Hepatocyte (in vitro differentiated cells): ENCODE data around the gene SPON1. TPM values are rescaled to one million over a fixed set of nuclear protein-coding genes. Genes with fewer than 3 reads are reported as not detected.

ENCODE experiments used
- DNase-seq: peaks from one replicate; pipeline ENCODE4 v3.0.0-alpha.2; 2016; ENCODE audit warnings: low spot score
- H2AFZ ChIP-seq: fragments of 200-600 bp; sonication (generic); 2 replicates; pipeline ENCODE4 v1.6.0; 2016; ENCODE audit warnings: antibody characterized with exemption, mild to moderate bottlenecking
- H3K27ac ChIP-seq: fragments of 200-600 bp; sonication (generic); 2 replicates; pipeline ENCODE4 v1.5.1; 2016; ENCODE audit warnings: mild to moderate bottlenecking
- H3K27me3 ChIP-seq: fragments of 200-600 bp; sonication (generic); 2 replicates; pipeline ENCODE4 v1.6.1; 2016
- H3K36me3 ChIP-seq: fragments of 200-600 bp; sonication (generic); replicated peaks from 2 replicates; pipeline ENCODE4 v1.5.1; 2016; ENCODE audit warnings: low read depth; ENCODE audit not compliant: insufficient read depth
- H3K4me1 ChIP-seq: fragments of 200-600 bp; sonication (generic); 2 replicates; pipeline ENCODE4 v1.5.1; 2016; ENCODE audit warnings: mild to moderate bottlenecking, moderate library complexity; ENCODE audit not compliant: insufficient read depth
- H3K4me2 ChIP-seq: fragments of 200-600 bp; sonication (generic); 2 replicates; pipeline ENCODE4 v1.6.0; 2016
- H3K4me3 ChIP-seq: fragments of 200-600 bp; sonication (generic); 2 replicates; pipeline ENCODE4 v1.5.1; 2016; ENCODE audit warnings: mild to moderate bottlenecking
- H3K79me2 ChIP-seq: fragments of 200-600 bp; sonication (generic); 2 replicates; pipeline ENCODE4 v1.6.0; 2017; ENCODE audit warnings: mild to moderate bottlenecking
- H3K9me2 ChIP-seq: fragments of 200-600 bp; sonication (generic); replicated peaks from 2 replicates; pipeline ENCODE4 v1.6.0; 2017; ENCODE audit warnings: mild to moderate bottlenecking; ENCODE audit not compliant: insufficient read depth
- H3K9me3 ChIP-seq: fragments of 200-600 bp; sonication (generic); 2 replicates; pipeline ENCODE4 v1.5.1; 2016; ENCODE audit warnings: low read depth, mild to moderate bottlenecking
- H4K20me1 ChIP-seq: fragments of 200-600 bp; sonication (generic); 2 replicates; pipeline ENCODE4 v1.6.0; 2016; ENCODE audit warnings: mild to moderate bottlenecking; ENCODE audit not compliant: insufficient read depth, poor library complexity, severe bottlenecking
- CTCF ChIP-seq: fragments of 200-600 bp; sonication (generic); IDR thresholded peaks from 2 replicates; pipeline ENCODE4 v1.5.1; 2016; ENCODE audit warnings: antibody characterized with exemption, mild to moderate bottlenecking; ENCODE audit not compliant: poor library complexity
- EZH2 ChIP-seq: fragments of 200-600 bp; sonication (generic); IDR thresholded peaks from 2 replicates; pipeline ENCODE4 v1.6.1; 2016; ENCODE audit warnings: antibody characterized with exemption, mild to moderate bottlenecking, borderline replicate concordance
- EZH2phosphoT487 ChIP-seq: fragments of 200-600 bp; sonication (generic); IDR thresholded peaks from one replicate; pipeline ENCODE4 v1.6.1; 2018; ENCODE audit warnings: antibody characterized with exemption, mild to moderate bottlenecking, low read depth, moderate library complexity; ENCODE audit not compliant: unreplicated experiment, severe bottlenecking
- WGBS: methylation state at CpG from one replicate; pipeline ENCODE4 v1.1.6; 2016; ENCODE audit warnings: low lambda C conversion rate; ENCODE audit errors: missing lambda C conversion rate; 5-methylcytosine and 5-hydroxymethylcytosine counted together
- polyA plus RNA-seq: library from polyadenylated mRNA; unstranded; fragments of >200 nt; fragmentation: Nextera tagmentation; extraction: Ambion mirVana; gene quantifications from 2 replicates; pipeline ENCODE4 v1.2.1, GENCODE V29; 2016
- total RNA-seq: library from RNA; depleted of rRNA; stranded (reverse); fragments of >200 nt; gene quantifications from 2 replicates; pipeline ENCODE4 v1.2.3, GENCODE V29; 2014

Gene SPON1
- total and polyA plus RNA-seq, 2 experiments from 2014 or later, result 47.8 to 73.1 TPM

GRCh38 chr11:14055936-14056335 lies 93.4 kb downstream of the SPON1 start:
- DNase-seq, result no peak
- Histone ChIP-seq H3K36me3 (no peaks in the 10 kb centered on the region), H3K79me2 (no peaks in the 10 kb centered on the region), H3K4me2 (no peak overlapping the region), H3K27me3 (no peaks in the 10 kb centered on the region), H3K27ac (no peak overlapping the region), H3K4me1 (no peaks in the 10 kb centered on the region), H3K9me3 (no peaks in the 10 kb centered on the region), H4K20me1 (no peaks in the 10 kb centered on the region), H2AFZ (no peak overlapping the region), H3K9me2 (no peaks in the 10 kb centered on the region), H3K4me3 (no peak overlapping the region)
- no peak for TF ChIP-seq EZH2phosphoT487
- no peak for TF ChIP-seq CTCF
- TF ChIP-seq EZH2, result no peak
- WGBS, result 79% methylated on average over 1 of the region's 1 CpG

- no peak overlapping the region for H3K4me2 ChIP-seq
- no peak for TF ChIP-seq EZH2phosphoT487
- TF ChIP-seq CTCF, result no peak
- TF ChIP-seq EZH2, result no peak
- no peaks in the 10 kb centered on the region for H3K4me1 ChIP-seq
- H3K27me3 ChIP-seq, result no peaks in the 10 kb centered on the region
- WGBS, result 91% methylated on average over 5 of the region's 5 CpGs
- no peak overlapping the region for H3K4me3 ChIP-seq
- no peaks in the 10 kb centered on the region for H4K20me1 ChIP-seq
- no peaks in the 10 kb centered on the region for H3K9me2 ChIP-seq
- H3K36me3 ChIP-seq, result no peaks in the 10 kb centered on the region
- H3K27ac ChIP-seq, result no peak overlapping the region
- no peak for DNase-seq
- no peaks in the 10 kb centered on the region for H3K9me3 ChIP-seq
- H2AFZ ChIP-seq, result no peak overlapping the region
- no peaks in the 10 kb centered on the region for H3K79me2 ChIP-seq
These were observed 95.5 kb downstream of the SPON1 start for GRCh38 chr11:14058061-14058460.

GRCh38 chr11:14059491-14059890 lies 97.0 kb downstream of the SPON1 start:
- no peak overlapping the region for H3K27ac ChIP-seq
- no peaks in the 10 kb centered on the region for H3K36me3 ChIP-seq
- no peaks in the 10 kb centered on the region for H3K4me1 ChIP-seq
- no peaks in the 10 kb centered on the region for H4K20me1 ChIP-seq
- H3K9me2 ChIP-seq, result no peaks in the 10 kb centered on the region
- no peak for TF ChIP-seq CTCF
- no peak for TF ChIP-seq EZH2phosphoT487
- TF ChIP-seq EZH2, result no peak
- no peak overlapping the region for H3K4me2 ChIP-seq
- no peak overlapping the region for H3K4me3 ChIP-seq
- DNase-seq, result no peak
- no peak overlapping the region for H2AFZ ChIP-seq
- WGBS, result 67% methylated on average over 1 of the region's 1 CpG
- H3K27me3 ChIP-seq, result no peaks in the 10 kb centered on the region
- H3K9me3 ChIP-seq, result no peaks in the 10 kb centered on the region
- H3K79me2 ChIP-seq, result no peaks in the 10 kb centered on the region

GRCh38 chr11:14061721-14062120 lies 99.2 kb downstream of the SPON1 start:
- H3K79me2 ChIP-seq, result no peaks in the 10 kb centered on the region
- no peak for DNase-seq
- no peaks in the 10 kb centered on the region for H3K9me2 ChIP-seq
- no peak for TF ChIP-seq EZH2phosphoT487
- TF ChIP-seq CTCF, result no peak
- TF ChIP-seq EZH2, result no peak
- H3K36me3 ChIP-seq, result no peaks in the 10 kb centered on the region
- no peaks in the 10 kb centered on the region for H4K20me1 ChIP-seq
- no peak overlapping the region for H3K4me2 ChIP-seq
- no peaks in the 10 kb centered on the region for H3K27me3 ChIP-seq
- no peaks in the 10 kb centered on the region for H3K9me3 ChIP-seq
- H3K4me3 ChIP-seq, result no peak overlapping the region
- H3K4me1 ChIP-seq, result no peaks in the 10 kb centered on the region
- no peak overlapping the region for H3K27ac ChIP-seq
- 94% methylated on average over 3 of the region's 3 CpGs for WGBS
- no peak overlapping the region for H2AFZ ChIP-seq
